Fibroblast of pulmonary artery (primary cell): Measurements from ENCODE around the gene TTC28.
"Not testable (repeated sequence)": the region's sequence is repeated elsewhere in the genome, so short reads cannot be mapped to it uniquely, and the experiment has no call there.

Source experiments
- DNase-seq: peaks from one replicate; pipeline ENCODE4 v3.0.0-alpha.2; 2010; ENCODE audit warnings: low read depth
- H3K4me3 ChIP-seq: replicated peaks from 2 replicates; pipeline ENCODE4 v1.5.1; 2011; ENCODE audit warnings: low read depth, mild to moderate bottlenecking, control low read depth, low read length, moderate library complexity
- CTCF ChIP-seq: IDR thresholded peaks from 2 replicates; pipeline ENCODE4 v1.5.1; 2011; ENCODE audit warnings: mild to moderate bottlenecking, control low read depth, low read length, inconsistent platforms; ENCODE audit errors: missing control alignments

The TTC28 gene

DNA sequence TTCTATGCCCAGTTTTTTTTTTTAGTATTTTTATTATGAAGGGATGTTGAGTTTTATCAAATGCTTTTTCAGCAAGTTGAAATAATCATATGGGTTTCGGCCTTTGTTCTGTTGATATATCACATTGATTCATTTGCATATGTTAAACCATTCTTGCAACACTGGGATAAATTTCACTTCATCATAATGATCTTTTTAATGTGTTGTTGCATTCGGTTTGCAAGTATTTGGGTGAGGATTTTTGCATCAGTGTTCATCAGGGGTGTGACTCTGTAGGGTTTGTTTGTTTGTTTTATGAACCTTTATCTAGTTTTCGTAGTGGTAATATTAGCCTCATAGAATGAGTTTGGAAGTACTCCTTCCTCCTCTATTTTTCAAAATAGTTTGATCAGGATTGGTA lies 103.5 kb downstream of the TTC28 start:
- no peak for DNase-seq
- no peak for TF ChIP-seq CTCF
- H3K4me3 ChIP-seq, result no peak overlapping the region

DNA sequence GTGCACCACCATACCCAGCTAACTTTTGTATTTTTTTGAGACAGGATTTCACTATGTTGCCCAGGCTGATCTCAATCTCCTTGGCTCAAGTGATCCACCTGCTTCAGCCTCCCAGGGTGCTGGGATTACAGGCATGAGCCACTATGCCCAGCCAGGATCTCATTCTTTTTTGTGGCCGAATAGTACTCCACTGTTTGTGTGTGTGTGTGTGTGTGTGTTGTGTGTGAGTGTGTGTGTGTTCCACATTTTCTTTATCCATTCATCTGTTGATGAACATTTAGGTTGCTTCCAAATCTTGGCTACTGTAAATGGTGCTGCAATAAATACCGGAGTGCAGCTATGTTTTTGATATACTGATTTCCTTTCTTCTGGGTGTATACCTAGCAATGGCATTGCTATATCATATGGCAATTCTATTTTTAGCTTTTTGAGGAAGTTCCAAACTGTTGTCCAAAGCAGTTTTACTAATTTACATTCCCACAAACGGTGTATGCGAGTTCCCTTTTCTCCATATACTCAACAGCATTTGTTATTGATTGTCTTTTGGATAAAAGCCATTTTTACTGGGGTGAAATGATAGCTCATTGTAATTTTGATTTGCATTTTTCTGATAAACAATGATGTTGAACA lies 105.4 kb downstream of the TTC28 start:
- H3K4me3 ChIP-seq, result no peak overlapping the region
- TF ChIP-seq CTCF, result no peak
- DNase-seq, result no peak

DNA sequence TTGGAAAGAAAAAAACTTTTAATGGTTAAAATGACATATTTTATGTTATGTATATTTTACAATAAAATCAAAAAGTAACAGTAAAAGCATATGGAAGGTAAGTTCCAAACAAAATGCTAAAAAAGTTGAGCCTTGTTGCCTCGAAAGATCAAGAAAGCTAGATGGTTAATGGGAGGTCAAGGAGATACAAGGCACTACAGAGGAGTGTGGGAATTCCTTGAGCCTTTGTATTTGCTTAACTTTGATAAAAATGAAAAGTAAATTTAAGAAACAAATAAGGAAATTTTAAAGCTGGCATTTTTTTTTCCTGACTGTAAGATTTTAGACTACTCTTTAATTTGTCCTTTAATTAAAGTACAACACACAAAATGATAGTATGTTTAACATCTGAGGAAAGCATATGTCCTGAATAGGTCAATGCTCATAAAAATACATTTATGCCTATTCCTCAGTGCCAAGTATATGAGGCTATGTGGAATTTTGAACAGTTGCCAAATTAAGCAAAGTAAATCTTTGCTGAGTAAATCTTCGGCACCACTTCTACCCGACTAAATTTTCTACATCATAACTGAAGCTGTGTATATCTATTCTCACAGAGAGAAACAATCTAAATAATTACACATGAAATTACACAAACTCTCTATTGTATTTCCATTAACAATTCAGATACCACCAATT lies 108.8 kb downstream of the TTC28 start:
- peak; percentile 15 for DNase-seq
- no peak for TF ChIP-seq CTCF
- H3K4me3 ChIP-seq, result no peak overlapping the region

GRCh38 chr22:28568974-28569373 lies 110.7 kb downstream of the TTC28 start:
- H3K4me3 ChIP-seq, DNase-seq: not testable (repeated sequence)

DNA sequence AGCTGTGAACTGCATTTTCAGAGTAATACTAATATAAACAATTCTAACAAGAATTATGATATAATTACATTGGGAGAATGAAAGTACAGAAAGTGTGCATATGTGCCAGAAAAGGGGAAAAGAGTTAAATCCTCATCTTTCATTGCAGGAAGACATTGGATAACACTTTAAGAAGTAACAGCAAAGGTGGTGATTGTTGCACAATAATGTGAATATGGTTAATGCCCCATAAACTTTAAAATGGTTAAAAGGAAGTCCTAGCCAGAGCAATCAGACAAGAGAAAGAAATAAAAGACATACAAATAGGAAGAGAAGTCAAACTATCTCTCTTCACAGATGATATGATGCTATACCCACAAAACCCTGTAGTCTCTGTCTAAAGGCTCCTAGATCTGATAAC lies 111.5 kb downstream of the TTC28 start:
- no peak for TF ChIP-seq CTCF
- no peak for DNase-seq
- H3K4me3 ChIP-seq, result no peak overlapping the region

GRCh38 chr22:28566920-28567499 lies 112.6 kb downstream of the TTC28 start:
- not testable (repeated sequence) for H3K4me3 ChIP-seq

DNA sequence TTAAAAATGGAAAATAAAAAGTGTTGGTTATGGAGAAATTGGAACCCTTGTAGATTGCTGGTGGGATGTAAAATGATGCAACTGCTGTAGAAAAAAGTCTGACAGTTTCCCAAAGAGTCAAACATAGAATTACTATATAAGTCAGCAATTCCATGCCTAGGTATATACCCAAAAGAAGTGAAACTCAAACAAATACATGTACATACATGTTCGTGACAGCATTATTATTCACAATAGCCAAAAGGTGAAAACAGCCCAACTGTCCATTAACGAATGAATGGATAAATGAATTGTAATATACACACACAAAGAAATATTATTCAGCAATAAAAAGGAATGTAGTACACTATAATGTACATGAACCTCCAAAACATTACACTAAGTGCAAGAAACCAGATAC lies 116.0 kb downstream of the TTC28 start:
- no peak for DNase-seq
- TF ChIP-seq CTCF, result no peak
- no peak overlapping the region for H3K4me3 ChIP-seq

More at GRCh38 chr22:28566920-28567499, 112.6 kb downstream of the TTC28 start:
- DNase-seq, result not testable (repeated sequence)

DNA sequence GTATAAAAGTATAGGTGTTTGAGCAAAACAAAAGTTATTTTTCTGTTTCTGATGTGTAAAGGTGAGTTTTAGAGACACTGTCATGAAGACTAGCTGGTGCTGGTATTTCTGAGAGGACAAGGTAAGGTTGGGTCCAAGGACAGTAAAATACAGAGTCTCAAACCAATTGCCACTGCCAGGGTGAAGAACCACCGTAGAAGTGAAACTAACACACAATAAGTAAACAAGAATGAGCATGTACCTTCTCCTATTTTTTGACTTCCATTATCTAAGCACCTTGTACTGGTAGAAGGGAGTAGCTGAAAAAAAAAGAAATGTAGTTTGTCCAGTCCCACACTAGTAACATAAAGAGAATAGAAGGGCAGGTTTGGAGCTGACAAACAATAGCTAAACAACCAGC lies 117.3 kb downstream of the TTC28 start:
- no peak for TF ChIP-seq CTCF
- DNase-seq, result no peak
- no peak overlapping the region for H3K4me3 ChIP-seq

DNA sequence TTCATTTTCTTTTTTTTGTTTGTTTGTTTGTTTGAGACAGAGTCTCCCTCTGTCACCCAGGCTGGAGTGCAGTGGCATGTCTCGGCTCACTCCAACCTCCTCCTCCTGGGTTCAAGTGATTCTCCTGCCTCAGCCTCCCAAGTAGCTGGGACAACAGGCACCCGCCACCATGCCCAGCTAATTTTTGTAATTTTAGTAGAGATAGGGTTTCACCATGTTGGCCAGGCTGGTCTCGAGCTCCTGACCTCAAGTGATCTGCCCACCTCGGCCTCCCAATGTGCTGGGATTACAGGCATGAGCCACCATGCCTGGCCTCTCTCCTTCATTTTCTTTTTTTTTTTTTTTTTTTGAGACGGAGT lies 118.9 kb downstream of the TTC28 start:
- not testable (repeated sequence) for DNase-seq, H3K4me3 ChIP-seq
